BLaER1 treated with 17β-estradiol and CSF1 and Interleukin-3, amounts not matched to agents 10 nM and 100 nM (cell line): ENCODE results near the gene GRIN2C.
"Not testable (repeated sequence)": the region's sequence is repeated elsewhere in the genome, so short reads cannot be mapped to it uniquely, and the experiment has no call there.

ENCODE experiments used
- H3K27ac ChIP-seq, 11 experiments: shearing (Covaris generic); formaldehyde crosslinking; 2 replicates each; pipeline ENCODE4 v1.8.1; 2022
- H3K27me3 ChIP-seq, 11 experiments: shearing (Covaris generic); formaldehyde crosslinking; 2 replicates each; pipeline ENCODE4 v1.8.1; 2022
- H3K36me3 ChIP-seq, 11 experiments: shearing (Covaris generic); formaldehyde crosslinking; 2 replicates each; pipeline ENCODE4 v1.8.1; 2022
- H3K4me1 ChIP-seq, 10 experiments: shearing (Covaris generic); formaldehyde crosslinking; 2 replicates each; pipeline ENCODE4 v1.8.1; 2022
- H3K4me2 ChIP-seq, 11 experiments: shearing (Covaris generic); formaldehyde crosslinking; 2 replicates each; pipeline ENCODE4 v1.8.1; 2022
- H3K4me3 ChIP-seq, 10 experiments: shearing (Covaris generic); formaldehyde crosslinking; 2 replicates each; pipeline ENCODE4 v1.8.1; 2022
- H3K9ac ChIP-seq, 11 experiments: shearing (Covaris generic); formaldehyde crosslinking; 2 replicates each; pipeline ENCODE4 v1.8.1; 2022
- H3K9me3 ChIP-seq, 11 experiments: shearing (Covaris generic); formaldehyde crosslinking; replicated peaks in 1 of 11; 2 replicates each; pipeline ENCODE4 v1.8.1; 2022
- H4K20me1 ChIP-seq, 11 experiments: shearing (Covaris generic); formaldehyde crosslinking; 2 replicates each; pipeline ENCODE4 v1.8.1; 2022
- Cebpa-rat ChIP-seq, 11 experiments: shearing (Covaris generic); IDR thresholded peaks; 2 replicates each; pipeline ENCODE4 v1.8.1; 2022

Gene GRIN2C

GRCh38 chr17:74859459-74860228 lies at the start of gene GRIN2C:
TSS of gene GRIN2C (minus strand) at chr17:74859885. CDS start at chr17:74855092, 4,793 bp downstream.
- H3K36me3 ChIP-seq: peaks cover 0 to 7% (median 0%) of the 10 kb centered on the region in 11 experiments; a peak in 4 of 22 replicates
- H3K4me3 ChIP-seq: peak within 1 kb of the TSS; percentile 9 to 62 (median 38); a peak in 13 of 20 replicates
- peak within 1 kb of the TSS in 1 of 11 experiments; percentile 3; a peak in 1 of 22 replicates for H3K9ac ChIP-seq
- peak within 1 kb of the TSS; percentile 45 to 77 (median 67) for H3K4me2 ChIP-seq
- H4K20me1 ChIP-seq: peaks cover 0 to 77% (median 29%) of the 10 kb centered on the region in 11 experiments; a peak in 17 of 22 replicates
- H3K4me1 ChIP-seq: peaks cover 19 to 44% (median 36%) of the 10 kb centered on the region in 10 experiments; a peak in 19 of 20 replicates
- no peak for TF ChIP-seq Cebpa-rat (IDR thresholded peaks at IDR 0.05)
- no peak within 1 kb of the TSS for H3K27ac ChIP-seq
- H3K9me3 ChIP-seq: no peaks in the 10 kb centered on the region
- peaks cover 61 to 85% (median 72%) of the 10 kb centered on the region in 11 experiments for H3K27me3 ChIP-seq

GRCh38 chr17:74909097-74909496 lies 49.4 kb upstream of the GRIN2C start:
- not testable (repeated sequence) for H3K27ac ChIP-seq, H3K4me3 ChIP-seq, H3K9ac ChIP-seq, H3K4me1 ChIP-seq, H4K20me1 ChIP-seq, H3K36me3 ChIP-seq, H3K4me2 ChIP-seq, H3K27me3 ChIP-seq
- H3K9me3 ChIP-seq: peaks cover 4 to 20% (median 14%) of the 10 kb centered on the region in 11 experiments; a peak in 15 of 22 replicates

- peaks cover 0 to 14% (median 7%) of the 10 kb centered on the region in 11 experiments; a peak in 14 of 22 replicates for H3K9me3 ChIP-seq
- H4K20me1 ChIP-seq: no peaks in the 10 kb centered on the region
- no peak overlapping the region for H3K4me2 ChIP-seq
- H3K27ac ChIP-seq: no peak overlapping the region
- no peaks in the 10 kb centered on the region for H3K27me3 ChIP-seq
- H3K9ac ChIP-seq: no peak overlapping the region
- TF ChIP-seq Cebpa-rat (IDR thresholded peaks at IDR 0.05): no peak
- no peak overlapping the region for H3K4me3 ChIP-seq
- H3K36me3 ChIP-seq: no peaks in the 10 kb centered on the region
- H3K4me1 ChIP-seq: peaks cover 0 to 11% (median 7%) of the 10 kb centered on the region in 10 experiments; a peak in 14 of 20 replicates
Measured at GRCh38 chr17:74907012-74907411, 47.3 kb upstream of the GRIN2C start.

GRCh38 chr17:74906214-74906793 lies 46.6 kb upstream of the GRIN2C start:
- not testable (repeated sequence) for H3K4me3 ChIP-seq, H3K9ac ChIP-seq, H3K4me2 ChIP-seq, H4K20me1 ChIP-seq, H3K27ac ChIP-seq, H3K27me3 ChIP-seq, H3K36me3 ChIP-seq
- H3K4me1 ChIP-seq: peaks cover 0 to 18% (median 14%) of the 10 kb centered on the region in 10 experiments; a peak in 14 of 20 replicates
- H3K9me3 ChIP-seq: peaks cover 0 to 14% (median 7%) of the 10 kb centered on the region in 11 experiments; a peak in 14 of 22 replicates

- Histone ChIP-seq H3K9me3 (peaks cover 0 to 14% (median 7%) of the 10 kb centered on the region in 11 experiments; a peak in 14 of 22 replicates), H3K4me3 (no peak overlapping the region), H3K27ac (no peak overlapping the region), H3K4me1 (peaks cover 0 to 21% (median 14%) of the 10 kb centered on the region in 10 experiments; a peak in 14 of 20 replicates), H3K4me2 (no peak overlapping the region), H3K9ac (no peak overlapping the region), H3K27me3 (no peaks in the 10 kb centered on the region), H3K36me3 (no peaks in the 10 kb centered on the region), H4K20me1 (no peaks in the 10 kb centered on the region)
- no peak for TF ChIP-seq Cebpa-rat (IDR thresholded peaks at IDR 0.05)
Measured at GRCh38 chr17:74904687-74905409, 45.2 kb upstream of the GRIN2C start.

- no peak overlapping the region for H3K9ac ChIP-seq
- no peak for TF ChIP-seq Cebpa-rat (IDR thresholded peaks at IDR 0.05)
- H3K27me3 ChIP-seq: no peaks in the 10 kb centered on the region
- no peaks in the 10 kb centered on the region for H3K36me3 ChIP-seq
- no peak overlapping the region for H3K27ac ChIP-seq
- H4K20me1 ChIP-seq: no peaks in the 10 kb centered on the region
- no peak overlapping the region for H3K4me2 ChIP-seq
- H3K4me1 ChIP-seq: peaks cover 0 to 19% (median 13%) of the 10 kb centered on the region in 10 experiments; a peak in 14 of 20 replicates
- H3K4me3 ChIP-seq: no peak overlapping the region
- H3K9me3 ChIP-seq: peaks cover 0 to 14% (median 7%) of the 10 kb centered on the region in 11 experiments; a peak in 14 of 22 replicates
Measured at GRCh38 chr17:74903671-74904070, 44.0 kb upstream of the GRIN2C start.

GRCh38 chr17:74903034-74903433 lies 43.3 kb upstream of the GRIN2C start:
- H3K36me3 ChIP-seq: no peaks in the 10 kb centered on the region
- peaks cover 0 to 14% (median 7%) of the 10 kb centered on the region in 11 experiments; a peak in 14 of 22 replicates for H3K9me3 ChIP-seq
- peaks cover 0 to 19% (median 13%) of the 10 kb centered on the region in 10 experiments; a peak in 14 of 20 replicates for H3K4me1 ChIP-seq
- no peak overlapping the region for H3K4me3 ChIP-seq
- H3K9ac ChIP-seq: no peak overlapping the region
- H3K27ac ChIP-seq: no peak overlapping the region
- H4K20me1 ChIP-seq: no peaks in the 10 kb centered on the region
- H3K27me3 ChIP-seq: no peaks in the 10 kb centered on the region
- H3K4me2 ChIP-seq: no peak overlapping the region
- TF ChIP-seq Cebpa-rat (IDR thresholded peaks at IDR 0.05): no peak

GRCh38 chr17:74901353-74902135 lies 41.9 kb upstream of the GRIN2C start:
- Histone ChIP-seq H4K20me1 (no peaks in the 10 kb centered on the region), H3K27me3 (no peaks in the 10 kb centered on the region), H3K36me3 (no peaks in the 10 kb centered on the region), H3K4me1 (peaks cover 0 to 19% (median 13%) of the 10 kb centered on the region in 10 experiments; a peak in 14 of 20 replicates), H3K9ac (no peak overlapping the region), H3K27ac (no peak overlapping the region), H3K4me2 (peak overlapping the region in 8 of 11 experiments; percentile 0 to 59 (median 38); a peak in 15 of 22 replicates), H3K9me3 (peaks cover 0 to 5% (median 0%) of the 10 kb centered on the region in 11 experiments; a peak in 4 of 22 replicates), H3K4me3 (no peak overlapping the region)
- no peak for TF ChIP-seq Cebpa-rat (IDR thresholded peaks at IDR 0.05)
